Liver (tissue), 9 donors: ENCODE measurements around the gene NEK5. TPM values are rescaled to one million over a fixed set of nuclear protein-coding genes. Genes with fewer than 3 reads are reported as not detected.

Experiments used
- DNase-seq: peaks from one replicate; pipeline ENCODE4 v3.0.0-alpha.2; 2017; ENCODE audit warnings: low spot score
- H3K27ac ChIP-seq, 2 donors: one replicate each; pipeline ENCODE4 v1.7.0; 2013; ENCODE audit warnings: inconsistent platforms in 2 of 2, low read length in 2 of 2, control low read depth in 1 of 2, low read depth in 1 of 2, mild to moderate bottlenecking in 1 of 2
- H3K27me3 ChIP-seq, 4 donors: one replicate each; pipeline versions ENCODE4 v1.6.1 to v1.7.0; 2013; ENCODE audit warnings: low read length in 3 of 4, inconsistent platforms in 1 of 4, mild to moderate bottlenecking in 1 of 4, moderate library complexity in 1 of 4; ENCODE audit not compliant: control insufficient read depth in 4 of 4, insufficient read depth in 4 of 4
- H3K36me3 ChIP-seq, 4 donors: one replicate each; pipeline versions ENCODE4 v1.6.1 to v1.7.0; 2013; ENCODE audit warnings: low read length in 3 of 4, mild to moderate bottlenecking in 3 of 4, low read depth in 1 of 4, moderate library complexity in 1 of 4; ENCODE audit not compliant: control insufficient read depth in 4 of 4, insufficient read depth in 3 of 4
- H3K4me1 ChIP-seq, 4 donors: one replicate each; pipeline versions ENCODE4 v1.6.1 to v1.7.0; 2013; ENCODE audit warnings: low read length in 3 of 4, mild to moderate bottlenecking in 3 of 4, moderate library complexity in 1 of 4; ENCODE audit not compliant: control insufficient read depth in 4 of 4, insufficient read depth in 4 of 4
- H3K4me3 ChIP-seq, 3 donors: one replicate each; pipeline versions ENCODE4 v1.6.1 to v1.7.0; 2013; ENCODE audit warnings: low read length in 3 of 3, control low read depth in 1 of 3, low read depth in 1 of 3, mild to moderate bottlenecking in 1 of 3
- H3K9ac ChIP-seq, 2 donors: one replicate each; pipeline ENCODE4 v1.7.0; 2013; ENCODE audit warnings: low read length in 2 of 2, mild to moderate bottlenecking in 2 of 2, moderate library complexity in 2 of 2, control low read depth in 1 of 2, low read depth in 1 of 2
- H3K9me3 ChIP-seq, 4 donors: one replicate each; pipeline versions ENCODE4 v1.6.1 to v1.7.0; 2013; ENCODE audit warnings: low read length in 3 of 4; ENCODE audit not compliant: control insufficient read depth in 4 of 4
- EGR1 ChIP-seq, 2 donors: IDR thresholded peaks; 2 replicates each; pipeline ENCODE4 v1.6.1; 2016 to 2018; ENCODE audit warnings: antibody characterized with exemption in 2 of 2, low read depth in 2 of 2
- FOXA1 ChIP-seq: IDR thresholded peaks from 2 replicates; pipeline ENCODE4 v1.6.1; 2016; ENCODE audit warnings: antibody characterized with exemption
- FOXA2 ChIP-seq: IDR thresholded peaks from 2 replicates; pipeline ENCODE4 v1.6.1; 2016; ENCODE audit warnings: antibody characterized with exemption
- GABPA ChIP-seq, 2 donors: IDR thresholded peaks in 1 of 2; conservative IDR thresholded peaks in 1 of 2; 2 replicates each; pipeline ENCODE4 v1.6.1; 2016; ENCODE audit warnings: antibody characterized with exemption in 2 of 2, mild to moderate bottlenecking in 1 of 2, moderate library complexity in 1 of 2
- JUND ChIP-seq, 2 donors: IDR thresholded peaks; 2 replicates each; pipeline ENCODE4 v1.6.1; 2016; ENCODE audit warnings: antibody characterized with exemption in 2 of 2
- NR2F2 ChIP-seq: IDR thresholded peaks from 2 replicates; pipeline ENCODE4 v1.6.1; 2016; ENCODE audit warnings: antibody characterized with exemption
- RXRA ChIP-seq, 2 donors: IDR thresholded peaks; 2 replicates each; pipeline ENCODE4 v1.6.1; 2017 to 2018; ENCODE audit warnings: antibody characterized with exemption in 2 of 2, mild to moderate bottlenecking in 1 of 2
- SP1 ChIP-seq: IDR thresholded peaks from 2 replicates; pipeline ENCODE4 v1.6.1; 2018; ENCODE audit warnings: antibody characterized with exemption, mild to moderate bottlenecking
- polyA plus RNA-seq, 2 donors: library from polyadenylated mRNA; stranded (reverse) in 1 of 2; unstranded in 1 of 2; fragments of 200-250 nt in 1 of 2; fragments of >200 nt in 1 of 2; fragmentation: Nextera tagmentation in 1 of 2; extraction: Ambion mirVana in 1 of 2; gene quantifications; one replicate each; pipeline versions ENCODE4 v1.2.1 to v1.2.3, GENCODE V29; 2013 to 2015
- total RNA-seq, 2 donors: library from RNA; depleted of rRNA; stranded (reverse); fragments of >200 nt; gene quantifications; one replicate each; pipeline ENCODE4 v1.2.3, GENCODE V29; 2014
- TF ChIP-seq, protein P1 (sequence below): IDR thresholded peaks from 2 replicates; pipeline ENCODE4 v1.6.1; 2016; ENCODE audit warnings: antibody characterized with exemption, mild to moderate bottlenecking
- TF ChIP-seq, protein P2 (sequence below): fragments of 150-350 bp; IDR thresholded peaks from 2 replicates; pipeline ENCODE4 v1.5.1; 2017; ENCODE audit warnings: improper control_type of control experiment, low read depth, low read length; ENCODE audit not compliant: missing input control
- TF ChIP-seq, protein P3 (sequence below): IDR thresholded peaks from 2 replicates; pipeline ENCODE4 v1.6.1; 2016; ENCODE audit warnings: antibody characterized with exemption
- TF ChIP-seq, protein P4 (sequence below): IDR thresholded peaks from 2 replicates; pipeline ENCODE4 v1.6.1; 2016; ENCODE audit warnings: antibody characterized with exemption
- TF ChIP-seq, protein P5 (sequence below): IDR thresholded peaks from 2 replicates; pipeline ENCODE4 v1.6.1; 2016; ENCODE audit warnings: antibody characterized with exemption
- donor health status: healthy.
- donor health status: healthy.
- donor health status: healthy.
- donor health status: healthy.
- donor health status: healthy.

The NEK5 gene
- total and polyA plus RNA-seq, 4 donors, result 0.08 to 0.63 (median 0.23) TPM; not detected in 1

DNA sequence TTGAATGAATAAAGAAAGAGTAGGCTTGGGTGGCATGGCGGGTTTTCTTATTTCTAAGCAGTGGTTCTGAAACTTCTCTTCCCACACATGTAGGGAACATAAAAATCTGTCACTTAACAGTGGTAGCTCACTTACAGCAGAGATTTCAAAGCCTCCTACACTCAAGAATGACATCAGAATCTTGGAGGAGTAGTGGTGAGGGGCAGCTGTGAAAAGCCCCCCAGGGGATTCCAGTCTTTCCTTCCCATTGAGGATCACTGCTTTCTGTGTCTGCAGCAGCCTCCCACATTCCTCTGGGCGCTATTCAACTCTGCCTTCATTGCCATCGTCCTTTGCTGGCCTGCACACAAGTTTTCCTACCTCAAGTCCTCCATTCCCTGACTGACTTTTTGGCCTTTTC, 8.6 kb upstream of the NEK5 start (continued):
- TF ChIP-seq, protein P1, sequence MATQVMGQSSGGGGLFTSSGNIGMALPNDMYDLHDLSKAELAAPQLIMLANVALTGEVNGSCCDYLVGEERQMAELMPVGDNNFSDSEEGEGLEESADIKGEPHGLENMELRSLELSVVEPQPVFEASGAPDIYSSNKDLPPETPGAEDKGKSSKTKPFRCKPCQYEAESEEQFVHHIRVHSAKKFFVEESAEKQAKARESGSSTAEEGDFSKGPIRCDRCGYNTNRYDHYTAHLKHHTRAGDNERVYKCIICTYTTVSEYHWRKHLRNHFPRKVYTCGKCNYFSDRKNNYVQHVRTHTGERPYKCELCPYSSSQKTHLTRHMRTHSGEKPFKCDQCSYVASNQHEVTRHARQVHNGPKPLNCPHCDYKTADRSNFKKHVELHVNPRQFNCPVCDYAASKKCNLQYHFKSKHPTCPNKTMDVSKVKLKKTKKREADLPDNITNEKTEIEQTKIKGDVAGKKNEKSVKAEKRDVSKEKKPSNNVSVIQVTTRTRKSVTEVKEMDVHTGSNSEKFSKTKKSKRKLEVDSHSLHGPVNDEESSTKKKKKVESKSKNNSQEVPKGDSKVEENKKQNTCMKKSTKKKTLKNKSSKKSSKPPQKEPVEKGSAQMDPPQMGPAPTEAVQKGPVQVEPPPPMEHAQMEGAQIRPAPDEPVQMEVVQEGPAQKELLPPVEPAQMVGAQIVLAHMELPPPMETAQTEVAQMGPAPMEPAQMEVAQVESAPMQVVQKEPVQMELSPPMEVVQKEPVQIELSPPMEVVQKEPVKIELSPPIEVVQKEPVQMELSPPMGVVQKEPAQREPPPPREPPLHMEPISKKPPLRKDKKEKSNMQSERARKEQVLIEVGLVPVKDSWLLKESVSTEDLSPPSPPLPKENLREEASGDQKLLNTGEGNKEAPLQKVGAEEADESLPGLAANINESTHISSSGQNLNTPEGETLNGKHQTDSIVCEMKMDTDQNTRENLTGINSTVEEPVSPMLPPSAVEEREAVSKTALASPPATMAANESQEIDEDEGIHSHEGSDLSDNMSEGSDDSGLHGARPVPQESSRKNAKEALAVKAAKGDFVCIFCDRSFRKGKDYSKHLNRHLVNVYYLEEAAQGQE, result no peak

DNA sequence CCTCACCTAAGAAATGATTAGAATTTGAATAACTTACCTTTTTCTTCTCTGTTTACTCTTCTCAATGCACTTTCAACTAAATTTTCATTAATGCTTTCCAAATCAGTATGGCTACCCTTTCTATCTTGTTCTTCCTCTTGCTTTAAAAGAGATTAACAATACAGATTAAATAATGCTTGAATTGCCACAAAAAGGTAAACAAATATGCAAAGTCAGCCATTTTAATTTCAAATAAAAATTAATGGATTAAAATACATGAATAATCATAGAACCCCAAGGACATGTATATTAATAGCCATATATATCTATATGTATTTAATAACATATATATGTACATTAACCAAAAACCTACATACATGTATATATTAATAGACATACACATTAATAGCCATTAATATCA, 7.9 kb upstream of the NEK5 start:
- no peaks in the 10 kb centered on the region for H3K27me3 ChIP-seq
- no peak overlapping the region for H3K9ac ChIP-seq
- peaks cover 5 to 12% (median 7%) of the 10 kb centered on the region in 4 donors for H3K36me3 ChIP-seq
- no peak for DNase-seq
- H3K4me3 ChIP-seq, result no peak overlapping the region
- no peak for TF ChIP-seq JUND (IDR thresholded peaks at IDR 0.05)
- TF ChIP-seq, protein P2, sequence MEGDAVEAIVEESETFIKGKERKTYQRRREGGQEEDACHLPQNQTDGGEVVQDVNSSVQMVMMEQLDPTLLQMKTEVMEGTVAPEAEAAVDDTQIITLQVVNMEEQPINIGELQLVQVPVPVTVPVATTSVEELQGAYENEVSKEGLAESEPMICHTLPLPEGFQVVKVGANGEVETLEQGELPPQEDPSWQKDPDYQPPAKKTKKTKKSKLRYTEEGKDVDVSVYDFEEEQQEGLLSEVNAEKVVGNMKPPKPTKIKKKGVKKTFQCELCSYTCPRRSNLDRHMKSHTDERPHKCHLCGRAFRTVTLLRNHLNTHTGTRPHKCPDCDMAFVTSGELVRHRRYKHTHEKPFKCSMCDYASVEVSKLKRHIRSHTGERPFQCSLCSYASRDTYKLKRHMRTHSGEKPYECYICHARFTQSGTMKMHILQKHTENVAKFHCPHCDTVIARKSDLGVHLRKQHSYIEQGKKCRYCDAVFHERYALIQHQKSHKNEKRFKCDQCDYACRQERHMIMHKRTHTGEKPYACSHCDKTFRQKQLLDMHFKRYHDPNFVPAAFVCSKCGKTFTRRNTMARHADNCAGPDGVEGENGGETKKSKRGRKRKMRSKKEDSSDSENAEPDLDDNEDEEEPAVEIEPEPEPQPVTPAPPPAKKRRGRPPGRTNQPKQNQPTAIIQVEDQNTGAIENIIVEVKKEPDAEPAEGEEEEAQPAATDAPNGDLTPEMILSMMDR, result no peak
- TF ChIP-seq RXRA (IDR thresholded peaks at IDR 0.05), result no peak
- TF ChIP-seq GABPA (IDR thresholded peaks at IDR 0.05 in 1 of 2, conservative IDR thresholded peaks at IDR 0.05 in 1 of 2), result no peak
- TF ChIP-seq, protein P1, result no peak
- TF ChIP-seq, protein P3, sequence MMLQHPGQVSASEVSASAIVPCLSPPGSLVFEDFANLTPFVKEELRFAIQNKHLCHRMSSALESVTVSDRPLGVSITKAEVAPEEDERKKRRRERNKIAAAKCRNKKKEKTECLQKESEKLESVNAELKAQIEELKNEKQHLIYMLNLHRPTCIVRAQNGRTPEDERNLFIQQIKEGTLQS, result no peak
- TF ChIP-seq, protein P4, sequence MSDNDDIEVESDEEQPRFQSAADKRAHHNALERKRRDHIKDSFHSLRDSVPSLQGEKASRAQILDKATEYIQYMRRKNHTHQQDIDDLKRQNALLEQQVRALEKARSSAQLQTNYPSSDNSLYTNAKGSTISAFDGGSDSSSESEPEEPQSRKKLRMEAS, result no peak
- TF ChIP-seq, protein P5, sequence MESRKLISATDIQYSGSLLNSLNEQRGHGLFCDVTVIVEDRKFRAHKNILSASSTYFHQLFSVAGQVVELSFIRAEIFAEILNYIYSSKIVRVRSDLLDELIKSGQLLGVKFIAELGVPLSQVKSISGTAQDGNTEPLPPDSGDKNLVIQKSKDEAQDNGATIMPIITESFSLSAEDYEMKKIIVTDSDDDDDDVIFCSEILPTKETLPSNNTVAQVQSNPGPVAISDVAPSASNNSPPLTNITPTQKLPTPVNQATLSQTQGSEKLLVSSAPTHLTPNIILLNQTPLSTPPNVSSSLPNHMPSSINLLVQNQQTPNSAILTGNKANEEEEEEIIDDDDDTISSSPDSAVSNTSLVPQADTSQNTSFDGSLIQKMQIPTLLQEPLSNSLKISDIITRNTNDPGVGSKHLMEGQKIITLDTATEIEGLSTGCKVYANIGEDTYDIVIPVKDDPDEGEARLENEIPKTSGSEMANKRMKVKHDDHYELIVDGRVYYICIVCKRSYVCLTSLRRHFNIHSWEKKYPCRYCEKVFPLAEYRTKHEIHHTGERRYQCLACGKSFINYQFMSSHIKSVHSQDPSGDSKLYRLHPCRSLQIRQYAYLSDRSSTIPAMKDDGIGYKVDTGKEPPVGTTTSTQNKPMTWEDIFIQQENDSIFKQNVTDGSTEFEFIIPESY, result no peak
- TF ChIP-seq NR2F2, result no peak
- TF ChIP-seq EGR1 (IDR thresholded peaks at IDR 0.05; ENCODE audit: low read depth in 2 of 2), result no peak
- TF ChIP-seq FOXA2, result no peak
- no peak for TF ChIP-seq FOXA1
- TF ChIP-seq SP1, result no peak
- no peak overlapping the region for H3K27ac ChIP-seq
- no peaks in the 10 kb centered on the region for H3K9me3 ChIP-seq
- no peaks in the 10 kb centered on the region for H3K4me1 ChIP-seq
